ENCODE results near the gene FASN.
"Not testable (repeated sequence)": the region's sequence is repeated elsewhere in the genome, so short reads cannot be mapped to it uniquely, and the experiment has no call there.

The FASN gene

DNA sequence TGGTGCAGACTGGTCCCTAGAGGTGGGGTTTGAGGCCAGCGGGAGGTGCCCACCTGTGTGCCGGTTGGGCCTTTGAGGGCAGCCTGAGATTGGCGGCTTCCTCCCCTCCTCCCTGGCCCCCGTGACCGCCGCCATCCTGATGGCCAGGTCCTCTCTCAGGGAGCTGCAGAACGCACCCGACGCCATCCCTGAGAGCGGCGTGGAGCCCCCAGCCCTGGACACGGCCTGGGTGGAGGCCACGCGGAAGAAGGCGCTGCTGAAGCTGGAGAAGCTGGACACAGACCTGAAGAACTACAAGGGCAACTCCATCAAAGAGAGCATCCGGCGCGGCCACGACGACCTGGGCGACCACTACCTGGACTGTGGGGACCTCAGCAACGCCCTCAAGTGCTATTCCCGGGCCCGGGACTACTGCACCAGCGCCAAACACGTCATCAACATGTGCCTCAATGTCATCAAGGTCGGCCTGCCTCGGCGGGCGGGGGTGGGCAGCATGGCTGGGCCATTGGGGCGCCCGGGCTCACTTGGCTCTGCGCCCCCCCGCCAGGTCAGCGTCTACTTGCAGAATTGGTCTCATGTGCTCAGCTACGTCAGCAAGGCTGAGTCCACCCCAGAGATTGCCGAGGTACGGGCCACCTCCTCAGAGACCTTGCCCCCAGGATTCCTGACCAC, 43.5 kb downstream of the FASN start:
- DNase-seq: no peak

DNA sequence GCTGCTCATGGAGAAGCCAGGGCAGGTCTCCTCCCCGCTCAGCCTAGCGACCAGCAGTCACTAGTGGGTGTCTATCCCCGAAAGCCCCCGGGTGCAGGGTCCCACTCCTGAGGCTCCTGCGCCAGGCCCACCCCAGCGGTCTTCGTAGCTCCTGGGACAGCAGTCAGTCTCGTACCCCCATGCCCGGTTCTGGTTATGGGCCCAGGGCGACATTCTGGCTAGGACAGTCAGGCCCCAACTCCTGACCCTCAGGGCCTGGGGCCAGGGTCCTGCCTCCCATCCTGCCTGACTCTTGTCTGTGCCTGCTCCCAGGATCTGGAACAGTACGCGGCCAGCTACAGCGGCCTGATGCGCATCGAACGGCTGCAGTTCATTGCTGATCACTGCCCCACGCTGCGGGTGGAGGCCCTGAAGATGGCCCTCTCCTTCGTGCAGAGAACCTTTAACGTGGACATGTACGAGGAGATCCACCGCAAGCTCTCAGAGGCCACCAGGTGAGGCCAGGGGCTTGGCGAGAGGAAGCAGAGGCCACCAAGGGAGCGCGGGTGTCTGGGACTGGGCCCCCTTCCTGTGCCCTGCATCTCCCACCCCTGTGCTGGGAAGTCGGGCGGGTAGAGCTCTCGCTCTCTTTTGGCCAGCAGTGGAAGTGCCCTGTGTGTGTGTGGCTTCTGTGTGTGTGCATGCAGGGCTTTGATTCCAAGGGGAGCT, 44.3 kb downstream of the FASN start:
- no peak for DNase-seq

GRCh38 chr17:82053130-82053529, 44.9 kb downstream of the FASN start:
- no peak for DNase-seq

- DNase-seq: no peak
These were observed 45.4 kb downstream of the FASN start for GRCh38 chr17:82052638-82053059.

GRCh38 chr17:82051776-82052637, 46.0 kb downstream of the FASN start, which contains the start of the genes GPS1 and RFNG:
Gene GPS1 (plus strand): TSS chr17:82051898. CDS start chr17:82051932, 34 bp downstream.
Gene RFNG (minus strand): TSS chr17:82051811. CDS start chr17:82051766, 45 bp downstream.
- DNase-seq: peak; percentile 75

- no peak for DNase-seq
These were observed 47.0 kb downstream of the FASN start for GRCh38 chr17:82050761-82051641.

- DNase-seq: no peak
These were observed 47.8 kb downstream of the FASN start for GRCh38 chr17:82050152-82050760.

DNA sequence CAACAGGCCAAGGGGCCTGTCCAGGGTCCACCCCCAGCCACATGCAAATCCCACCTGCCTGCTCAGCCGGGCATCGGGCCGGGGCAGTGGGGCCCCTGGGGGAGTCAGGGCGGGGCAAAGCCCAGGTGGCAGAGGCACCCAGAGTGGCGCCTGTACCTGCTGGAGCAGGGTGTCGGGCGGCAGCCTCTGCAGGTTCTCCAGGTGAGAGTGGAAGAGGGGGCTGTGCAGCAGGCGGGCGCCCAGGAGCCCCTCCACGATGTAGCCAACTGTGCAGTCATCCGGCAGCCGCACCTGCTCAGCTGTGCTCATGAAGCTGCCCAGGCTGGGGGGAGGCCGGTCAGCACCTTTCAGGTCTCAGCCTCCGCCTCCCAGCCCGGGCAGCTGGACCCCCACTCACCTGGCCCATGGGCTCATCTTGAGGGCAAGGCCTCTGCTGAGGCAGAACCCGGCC, 48.5 kb downstream of the FASN start:
- no peak for DNase-seq

GRCh38 chr17:82049106-82049505, 48.9 kb downstream of the FASN start:
- no peak for DNase-seq

DNA sequence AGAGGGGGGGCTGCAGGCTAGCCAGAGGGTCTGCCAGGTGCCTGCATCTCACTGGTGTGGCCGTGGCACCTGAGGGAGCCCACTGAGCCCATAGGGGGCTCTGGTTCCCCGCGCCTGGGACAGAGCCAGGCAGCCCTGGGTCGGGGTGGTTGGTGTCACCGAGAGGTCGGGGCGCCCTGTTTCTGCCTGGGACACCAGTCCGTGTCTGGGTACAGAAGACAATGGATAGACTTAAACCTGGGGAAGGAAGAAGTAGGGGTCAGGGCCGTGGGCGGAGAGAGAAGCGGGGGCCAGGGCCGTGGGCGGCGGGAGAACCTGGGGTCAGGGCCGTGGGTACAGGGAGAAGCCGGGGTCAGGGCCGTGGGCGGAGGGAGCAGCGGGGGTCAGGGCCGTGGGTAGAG, 49.5 kb downstream of the FASN start:
- DNase-seq: no peak

DNA sequence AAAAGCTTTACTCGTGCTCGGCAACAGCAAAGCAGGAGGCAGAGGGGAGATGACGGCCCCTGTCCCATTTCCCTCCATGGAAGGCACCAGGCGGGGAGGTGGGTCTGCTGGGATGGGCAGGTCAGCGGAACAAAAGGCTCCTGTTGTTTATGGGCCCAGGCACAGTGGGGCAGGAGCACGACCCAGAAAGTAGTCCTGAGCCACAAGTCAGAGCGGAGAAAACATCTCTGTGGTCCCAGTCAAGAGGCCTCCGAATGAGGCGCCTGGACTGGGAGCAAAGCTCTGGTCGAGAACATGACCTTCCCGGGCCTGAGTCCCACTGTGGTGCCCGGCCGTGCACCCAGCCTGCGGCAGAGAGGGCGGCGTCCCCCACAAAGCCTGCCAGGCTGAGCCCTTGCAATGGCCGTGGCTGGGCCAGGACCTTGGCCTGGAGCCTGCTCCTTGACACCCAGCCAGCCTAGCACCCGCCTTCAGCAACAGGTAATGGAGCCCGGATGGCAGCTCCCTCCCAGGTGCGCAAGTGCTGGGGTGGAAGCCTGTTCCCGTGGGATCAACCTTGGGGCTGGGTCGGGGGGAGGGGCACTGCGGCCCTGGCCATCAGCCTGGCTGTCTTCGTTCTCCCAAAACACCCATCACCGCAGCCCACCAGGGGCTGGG, 50.0 kb downstream of the FASN start:
- no peak for DNase-seq

GRCh38 chr17:82047379-82047778, 50.7 kb downstream of the FASN start:
- no peak for DNase-seq

- DNase-seq: no peak
These were observed 51.1 kb downstream of the FASN start for GRCh38 chr17:82046903-82047302.

DNA sequence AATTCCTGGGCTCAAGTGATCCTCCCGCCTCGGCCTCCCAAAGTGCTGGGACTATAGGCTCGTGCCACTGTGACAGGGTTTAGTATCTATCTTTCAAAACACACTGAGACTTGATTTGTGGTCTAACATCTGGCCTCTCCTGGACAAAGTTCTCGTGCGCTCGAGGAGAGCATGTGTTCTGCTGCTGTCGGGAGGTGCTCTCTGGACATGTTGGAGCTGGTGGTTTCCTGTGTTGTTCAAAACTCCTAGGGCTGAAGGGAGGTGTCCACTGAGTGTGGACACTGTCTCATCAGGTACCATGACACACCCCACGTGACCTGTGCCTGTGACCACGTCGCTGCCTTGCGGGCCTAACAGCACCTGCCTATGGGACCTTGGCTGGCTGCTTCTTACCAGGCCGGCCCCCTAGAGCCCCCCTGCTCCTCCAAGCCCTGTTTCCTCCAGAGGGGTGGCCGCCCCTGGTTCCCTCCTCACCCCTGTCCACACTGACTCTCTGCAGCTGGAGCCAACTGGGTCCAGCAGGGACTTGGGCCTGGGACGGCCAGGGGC, 52.0 kb downstream of the FASN start:
- DNase-seq: no peak

GRCh38 chr17:82043507-82043906, 54.5 kb downstream of the FASN start:
- no peak for DNase-seq

DNA sequence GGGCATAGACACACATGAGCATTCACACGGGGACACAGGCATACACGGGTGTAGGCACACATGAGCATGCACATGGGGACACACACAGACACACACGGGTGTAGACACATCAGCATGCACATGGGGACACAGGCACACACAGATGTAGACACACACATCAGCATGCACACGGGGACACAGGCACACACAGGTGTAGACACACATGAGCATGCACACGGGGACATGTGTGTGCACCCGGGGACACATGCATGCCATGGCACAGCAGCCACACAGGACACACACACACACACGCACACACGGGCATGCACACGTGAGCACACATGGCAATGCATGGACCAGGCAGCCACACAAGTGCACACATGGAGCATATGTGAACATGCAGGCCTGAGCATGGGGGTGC, 55.4 kb downstream of the FASN start:
- no peak for DNase-seq

DNA sequence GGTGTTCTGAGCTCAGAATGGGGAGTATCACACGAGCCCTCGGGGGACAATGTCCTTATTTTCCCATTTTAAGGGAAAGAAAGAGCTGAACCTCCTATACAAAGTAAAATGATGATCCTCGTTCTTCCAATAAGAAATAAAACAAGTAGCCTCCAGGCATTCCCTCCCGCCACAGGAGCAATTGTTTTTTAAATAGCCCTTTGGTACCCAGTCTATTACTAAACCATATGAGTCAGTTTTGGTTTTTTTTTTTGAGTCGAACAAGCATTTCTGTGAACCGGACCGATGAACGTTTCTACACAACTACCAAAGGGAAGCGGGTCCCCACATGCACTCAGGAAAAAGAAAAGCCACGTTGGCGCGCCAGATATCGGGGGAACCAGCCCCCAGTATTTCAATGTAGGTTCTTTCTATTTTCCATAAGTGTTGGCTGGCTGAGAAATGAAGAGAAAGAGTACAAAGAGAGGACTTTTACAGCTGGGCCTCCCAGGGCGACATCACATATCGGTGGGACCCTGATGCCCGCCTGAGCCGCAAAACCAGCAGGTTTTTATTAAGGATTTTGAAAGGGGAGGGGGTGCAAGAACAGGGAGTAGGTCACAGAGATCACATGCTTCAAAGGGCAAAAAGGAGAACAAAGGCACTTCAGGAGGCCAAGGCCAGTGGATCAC, 56.8 kb downstream of the FASN start:
- no peak for DNase-seq

- DNase-seq: no peak
These were observed 58.2 kb downstream of the FASN start for GRCh38 chr17:82039695-82040299.

GRCh38 chr17:82038796-82039409, 59.1 kb downstream of the FASN start:
- DNase-seq: not testable (repeated sequence)

DNA sequence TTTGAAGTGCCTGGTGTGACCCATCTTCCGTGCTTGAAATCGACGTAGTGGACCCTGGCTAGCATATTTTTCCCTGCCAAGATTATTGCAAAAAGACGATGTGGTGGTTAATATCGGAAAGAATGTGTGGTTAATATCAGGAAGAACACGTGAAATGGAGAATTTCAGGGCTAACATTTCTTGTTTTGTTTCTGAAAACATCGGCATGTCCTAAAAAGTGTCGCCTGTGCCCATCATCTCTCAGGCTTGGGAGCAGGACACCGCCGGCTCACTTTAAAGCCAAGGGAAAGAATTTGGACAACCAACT, 60.2 kb downstream of the FASN start:
- DNase-seq: no peak

All from T-helper 9 cell (primary cell).